NT2/D1 (cell line): ENCODE data around the gene P2RY6.

ENCODE experiments used
- DNase-seq: peaks from one replicate; pipeline ENCODE4 v3.0.0-alpha.2; 2011; ENCODE audit warnings: low read depth, low spot score
- H3K27me3 ChIP-seq: 2 replicates; pipeline ENCODE4 v1.6.0; 2011; ENCODE audit warnings: mild to moderate bottlenecking; ENCODE audit not compliant: insufficient read length, insufficient read depth
- H3K36me3 ChIP-seq: 2 replicates; pipeline ENCODE4 v1.6.1; 2011; ENCODE audit warnings: mild to moderate bottlenecking, low read length, mixed read lengths; ENCODE audit not compliant: insufficient read depth, insufficient read length
- H3K4me1 ChIP-seq: 2 replicates; pipeline ENCODE4 v1.5.1; 2011; ENCODE audit not compliant: insufficient read depth, insufficient read length
- H3K4me3 ChIP-seq: 2 replicates; pipeline ENCODE4 v1.5.1; 2011; ENCODE audit warnings: low read depth; ENCODE audit not compliant: insufficient read length
- H3K9ac ChIP-seq: 2 replicates; pipeline ENCODE4 v1.6.0; 2011; ENCODE audit warnings: low read depth; ENCODE audit not compliant: insufficient read length
- H3K9me3 ChIP-seq: 2 replicates; pipeline ENCODE4 v1.5.1; 2011; ENCODE audit warnings: mild to moderate bottlenecking, low read length; ENCODE audit not compliant: insufficient read depth
- SUZ12 ChIP-seq: IDR thresholded peaks from 2 replicates; pipeline ENCODE4 v1.6.1; 2011; ENCODE audit not compliant: insufficient read length, insufficient read depth; ENCODE audit errors: extremely low read depth
- YY1 ChIP-seq: IDR thresholded peaks from 2 replicates; pipeline ENCODE4 v1.6.1; 2011; ENCODE audit not compliant: insufficient read length, insufficient read depth
- ZNF274 ChIP-seq: IDR thresholded peaks from 2 replicates; pipeline ENCODE4 v1.6.1; 2011; ENCODE audit warnings: mild to moderate bottlenecking, low read depth, low read length

P2RY6 gene

DNA sequence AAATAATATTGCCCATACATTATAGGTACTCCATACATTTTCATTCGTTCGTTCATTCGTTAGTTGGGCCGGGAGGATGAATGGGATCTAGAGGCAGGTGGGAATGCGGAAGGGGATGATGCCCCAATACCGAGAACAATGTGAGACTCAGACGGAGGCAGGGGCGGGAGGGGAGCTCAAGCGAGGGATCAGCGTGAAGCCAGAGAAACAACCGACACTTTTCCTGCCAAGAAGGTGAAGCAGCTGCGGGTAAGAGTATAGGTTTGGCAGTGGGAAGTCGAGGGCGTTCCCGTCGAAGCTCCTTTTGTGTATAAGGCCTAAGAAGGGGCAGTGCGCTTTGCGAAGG lies 34.8 kb downstream of the P2RY6 start:
- Histone ChIP-seq H3K4me1 (peaks cover 18% of the 10 kb centered on the region), H3K36me3 (peaks cover 21% of the 10 kb centered on the region), H3K9ac (no peak overlapping the region), H3K4me3 (peak overlapping the region; percentile 23), H3K9me3 (no peaks in the 10 kb centered on the region), H3K27me3 (peaks cover 16% of the 10 kb centered on the region)
- TF ChIP-seq ZNF274 (no peak), YY1 (no peak), SUZ12 (no peak)
- no peak for DNase-seq

DNA sequence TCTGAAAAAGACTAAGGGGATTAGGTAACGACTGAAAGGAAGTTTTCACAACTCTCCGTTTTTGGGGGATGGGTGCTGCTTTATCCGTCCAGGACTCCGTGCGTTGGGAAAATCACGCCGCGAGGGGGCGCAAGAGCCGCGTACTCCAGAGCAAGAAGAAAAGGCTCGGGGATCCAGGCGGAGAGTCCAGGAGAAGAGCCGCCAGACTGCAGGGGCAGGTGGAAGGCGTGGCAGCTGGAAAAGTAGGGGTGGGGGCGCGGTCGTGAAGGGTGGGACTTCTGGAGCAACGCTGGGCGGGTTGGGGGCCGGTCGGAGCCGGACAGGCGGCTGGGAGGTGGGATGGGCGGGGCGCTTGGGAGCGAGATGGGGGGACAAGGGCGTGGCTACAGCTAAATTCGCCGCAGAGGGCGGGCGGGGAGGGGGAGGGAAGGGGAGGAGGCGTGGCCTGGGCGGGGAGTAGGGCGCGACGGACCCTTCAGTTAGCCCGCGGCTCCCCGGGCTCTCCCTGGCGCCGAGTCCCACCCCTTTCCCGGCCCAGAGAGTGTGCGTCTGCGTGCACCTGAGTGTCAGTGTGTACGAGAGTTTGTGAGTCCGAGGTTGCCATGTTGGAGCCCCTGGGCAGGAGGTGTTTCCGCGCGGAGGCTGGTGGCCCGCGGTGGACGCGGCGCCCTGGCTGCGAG lies 35.3 kb downstream of the P2RY6 start:
- H3K9ac ChIP-seq: peak overlapping the region; percentile 82
- H3K36me3 ChIP-seq: peaks cover 25% of the 10 kb centered on the region
- peak overlapping the region; percentile 64 for H3K4me3 ChIP-seq
- no peaks in the 10 kb centered on the region for H3K9me3 ChIP-seq
- DNase-seq: peak; percentile 97
- TF ChIP-seq SUZ12: no peak
- no peak for TF ChIP-seq ZNF274
- no peak for TF ChIP-seq YY1
- peaks cover 16% of the 10 kb centered on the region for H3K27me3 ChIP-seq
- H3K4me1 ChIP-seq: peaks cover 18% of the 10 kb centered on the region

DNA sequence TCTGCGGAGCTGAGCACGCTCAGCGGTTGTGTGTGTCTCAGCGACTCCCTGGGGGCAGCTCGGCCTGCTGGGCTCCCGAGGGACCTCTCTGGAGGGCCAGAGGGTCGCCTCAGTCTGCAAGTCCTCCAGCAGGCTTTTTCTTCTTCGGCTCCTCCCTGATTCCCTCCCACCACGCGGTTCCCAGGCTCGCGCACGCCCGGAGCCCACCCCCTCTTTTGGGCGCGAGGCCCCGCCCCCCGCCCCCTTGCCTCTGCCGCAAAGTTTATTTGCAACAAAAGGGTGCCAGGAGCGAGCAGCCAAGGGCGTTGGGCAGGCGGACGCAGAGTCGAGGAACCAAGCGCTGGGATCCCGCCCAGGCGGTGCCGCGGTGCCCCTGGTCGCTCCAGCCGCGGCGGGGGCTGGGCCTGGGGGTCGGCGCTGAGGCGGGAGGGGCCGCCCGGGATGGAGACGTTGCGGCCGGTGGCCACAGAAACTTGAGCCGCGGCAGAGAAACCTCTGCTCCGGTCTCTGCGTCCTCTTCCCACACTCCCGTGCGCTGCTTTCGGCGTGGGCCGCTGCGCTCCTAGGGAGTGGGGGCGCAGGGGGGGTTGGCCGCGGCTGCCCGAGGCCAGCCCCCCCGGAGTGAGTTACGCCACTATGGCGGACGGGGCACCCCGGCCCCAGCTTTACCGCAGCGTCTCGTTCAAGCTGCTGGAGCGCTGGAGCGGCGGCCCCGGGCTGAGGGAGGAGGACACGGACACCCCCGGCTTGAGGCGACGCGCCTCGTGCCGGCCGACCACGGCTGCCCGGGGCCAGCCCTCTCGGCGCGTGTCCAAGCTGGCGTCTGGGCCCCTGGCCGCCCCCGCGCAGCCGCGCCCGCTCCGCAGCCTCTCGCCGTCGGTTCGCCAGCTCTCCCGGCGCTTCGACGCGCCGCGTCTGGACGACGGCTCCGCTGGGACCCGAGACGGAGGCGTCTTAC lies 36.1 kb downstream of the P2RY6 start, which contains the start of gene ARHGEF17:
Gene ARHGEF17 (plus strand): TSS at position 274 of the 958 bp plus-strand sequence. CDS start 363 bp downstream, at position 637.
- Histone ChIP-seq H3K27me3 (peaks cover 16% of the 10 kb centered on the region), H3K4me1 (peaks cover 18% of the 10 kb centered on the region), H3K9me3 (no peaks in the 10 kb centered on the region), H3K9ac (peak within 1 kb of the TSS; percentile 91), H3K4me3 (peak within 1 kb of the TSS; percentile 64), H3K36me3 (peaks cover 31% of the 10 kb centered on the region)
- DNase-seq: peak; percentile 59
- no peak for TF ChIP-seq ZNF274
- no peak for TF ChIP-seq SUZ12

DNA sequence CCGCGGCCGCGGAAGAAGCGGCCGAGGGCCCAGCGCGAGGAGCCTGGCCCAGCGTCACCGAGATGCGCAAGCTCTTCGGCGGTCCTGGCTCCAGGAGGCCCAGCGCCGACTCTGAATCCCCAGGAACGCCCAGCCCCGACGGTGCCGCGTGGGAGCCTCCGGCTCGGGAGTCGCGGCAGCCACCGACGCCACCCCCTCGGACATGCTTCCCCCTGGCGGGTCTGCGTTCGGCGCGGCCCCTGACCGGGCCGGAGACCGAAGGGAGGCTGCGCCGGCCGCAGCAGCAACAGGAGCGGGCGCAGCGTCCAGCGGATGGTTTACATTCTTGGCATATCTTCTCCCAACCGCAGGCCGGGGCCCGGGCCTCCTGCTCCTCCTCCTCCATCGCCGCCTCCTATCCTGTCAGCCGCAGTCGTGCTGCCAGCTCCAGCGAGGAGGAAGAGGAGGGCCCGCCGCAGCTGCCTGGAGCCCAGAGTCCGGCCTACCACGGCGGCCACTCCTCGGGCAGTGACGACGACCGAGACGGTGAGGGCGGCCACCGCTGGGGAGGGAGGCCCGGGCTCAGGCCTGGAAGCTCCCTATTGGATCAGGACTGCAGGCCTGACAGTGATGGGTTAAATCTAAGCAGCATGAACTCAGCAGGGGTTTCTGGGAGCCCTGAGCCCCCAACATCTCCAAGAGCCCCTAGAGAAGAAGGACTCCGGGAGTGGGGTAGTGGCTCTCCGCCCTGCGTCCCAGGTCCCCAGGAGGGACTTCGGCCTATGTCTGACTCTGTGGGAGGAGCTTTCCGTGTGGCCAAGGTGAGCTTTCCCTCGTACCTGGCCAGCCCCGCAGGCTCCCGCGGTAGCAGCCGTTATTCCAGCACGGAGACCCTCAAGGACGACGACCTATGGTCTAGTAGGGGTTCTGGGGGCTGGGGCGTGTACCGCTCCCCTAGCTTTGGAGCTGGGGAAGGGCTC lies 37.1 kb downstream of the P2RY6 start:
- Histone ChIP-seq H3K9ac (peak overlapping the region; percentile 91), H3K4me1 (peaks cover 24% of the 10 kb centered on the region), H3K4me3 (peak overlapping the region; percentile 64), H3K27me3 (peaks cover 16% of the 10 kb centered on the region), H3K9me3 (no peaks in the 10 kb centered on the region), H3K36me3 (peaks cover 37% of the 10 kb centered on the region)
- TF ChIP-seq ZNF274: no peak
- no peak for TF ChIP-seq YY1
- no peak for TF ChIP-seq SUZ12
- peak; percentile 84 for DNase-seq

DNA sequence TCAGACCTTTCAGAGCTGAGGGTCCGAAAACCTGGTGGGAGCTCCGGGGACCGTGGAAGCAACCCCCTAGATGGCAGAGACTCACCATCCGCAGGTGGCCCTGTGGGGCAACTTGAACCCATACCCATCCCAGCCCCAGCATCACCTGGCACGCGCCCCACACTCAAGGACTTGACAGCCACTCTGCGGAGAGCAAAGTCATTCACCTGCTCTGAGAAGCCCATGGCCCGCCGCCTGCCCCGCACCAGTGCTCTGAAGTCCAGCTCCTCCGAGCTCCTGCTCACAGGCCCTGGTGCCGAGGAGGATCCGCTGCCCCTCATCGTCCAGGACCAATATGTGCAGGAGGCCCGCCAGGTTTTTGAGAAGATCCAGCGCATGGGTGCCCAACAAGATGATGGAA lies 37.9 kb downstream of the P2RY6 start:
- H3K9me3 ChIP-seq: no peaks in the 10 kb centered on the region
- H3K9ac ChIP-seq: peak overlapping the region; percentile 72
- no peak for TF ChIP-seq YY1
- no peak for TF ChIP-seq ZNF274
- TF ChIP-seq SUZ12: no peak
- H3K4me3 ChIP-seq: no peak overlapping the region
- peaks cover 16% of the 10 kb centered on the region for H3K27me3 ChIP-seq
- H3K4me1 ChIP-seq: peaks cover 30% of the 10 kb centered on the region
- DNase-seq: no peak
- H3K36me3 ChIP-seq: peaks cover 38% of the 10 kb centered on the region

DNA sequence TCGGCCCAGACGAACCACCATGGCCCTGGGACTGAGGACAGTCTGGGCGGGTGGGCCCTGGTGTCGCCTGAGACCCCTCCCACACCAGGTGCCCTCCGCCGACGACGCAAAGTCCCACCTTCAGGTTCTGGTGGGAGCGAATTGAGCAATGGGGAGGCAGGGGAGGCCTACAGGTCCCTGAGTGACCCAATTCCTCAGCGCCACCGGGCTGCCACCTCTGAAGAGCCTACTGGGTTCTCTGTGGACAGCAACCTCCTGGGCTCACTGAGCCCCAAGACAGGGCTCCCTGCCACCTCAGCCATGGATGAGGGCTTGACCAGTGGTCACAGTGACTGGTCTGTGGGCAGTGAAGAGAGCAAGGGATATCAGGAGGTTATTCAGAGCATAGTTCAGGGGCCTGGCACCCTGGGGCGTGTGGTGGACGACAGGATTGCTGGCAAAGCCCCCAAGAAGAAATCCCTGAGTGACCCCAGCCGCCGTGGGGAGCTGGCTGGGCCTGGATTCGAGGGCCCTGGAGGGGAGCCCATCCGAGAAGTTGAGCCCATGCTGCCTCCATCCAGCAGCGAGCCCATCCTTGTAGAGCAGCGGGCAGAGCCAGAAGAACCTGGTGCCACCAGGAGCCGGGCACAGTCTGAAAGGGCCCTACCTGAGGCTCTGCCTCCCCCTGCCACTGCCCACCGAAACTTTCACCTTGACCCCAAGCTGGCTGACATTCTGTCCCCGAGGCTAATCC lies 38.7 kb downstream of the P2RY6 start:
- no peak for DNase-seq
- Histone ChIP-seq H3K4me3 (no peak overlapping the region), H3K4me1 (peaks cover 34% of the 10 kb centered on the region), H3K9ac (peak overlapping the region; percentile 67), H3K27me3 (peaks cover 16% of the 10 kb centered on the region), H3K9me3 (no peaks in the 10 kb centered on the region), H3K36me3 (peaks cover 41% of the 10 kb centered on the region)
- TF ChIP-seq SUZ12 (no peak), YY1 (no peak), ZNF274 (no peak)
